Suprapubic skin (tissue), 4 donors: ENCODE measurements around the gene CYP4A11.
"Not testable (repeated sequence)": the region's sequence is repeated elsewhere in the genome, so short reads cannot be mapped to it uniquely, and the experiment has no call there.

ENCODE experiments used
- CTCF ChIP-seq, 2 donors: fragments of 200-600 bp in 1 of 2; fragments of 450-650 bp in 1 of 2; sonication (generic) in 1 of 2; IDR thresholded peaks; one replicate each; pipeline ENCODE4 v1.5.1; 2016 to 2019; ENCODE audit warnings: antibody characterized with exemption in 2 of 2, mild to moderate bottlenecking in 1 of 2, moderate library complexity in 1 of 2
- EP300 ChIP-seq: sonication (generic); formaldehyde crosslinking; IDR thresholded peaks from one replicate; pipeline ENCODE4 v1.6.1; 2017; ENCODE audit warnings: antibody characterized with exemption
- POLR2A ChIP-seq, 2 donors: fragments of 450-650 bp; IDR thresholded peaks; one replicate each; pipeline ENCODE4 v1.6.1; 2017; ENCODE audit warnings: antibody characterized with exemption in 2 of 2, mild to moderate bottlenecking in 2 of 2, moderate library complexity in 2 of 2
- POLR2AphosphoS5 ChIP-seq, 3 donors: sonication (generic); formaldehyde crosslinking; IDR thresholded peaks; one replicate each; pipeline ENCODE4 v1.6.1; 2017; ENCODE audit warnings: antibody characterized with exemption in 3 of 3

- TF ChIP-seq CTCF (IDR thresholded peaks at IDR 0.05); EP300; POLR2A (IDR thresholded peaks at IDR 0.05); POLR2AphosphoS5 (IDR thresholded peaks at IDR 0.05): not testable (repeated sequence)
These were observed 49.3 kb upstream of the CYP4A11 start for GRCh38 chr1:46990541-46990940.
